ENCODE results near the gene IGFL2. TPM values are rescaled to one million over a fixed set of nuclear protein-coding genes. Genes with fewer than 3 reads are reported as not detected.

Gene IGFL2
- total RNA-seq, 1 experiment from 2014 or later: not detected

GRCh38 chr19:46150606-46151005 is 2.6 kb downstream of the IGFL2 start:
- Histone ChIP-seq H3K36me3 (ENCODE audit: low read depth) (no peaks in the 10 kb centered on the region), H3K9me2 (ENCODE audit: insufficient read depth) (no peaks in the 10 kb centered on the region), H2AFZ (no peak overlapping the region), H3K4me2 (no peak overlapping the region), H3K4me3 (no peak overlapping the region), H3K79me2 (ENCODE audit: low read depth) (no peaks in the 10 kb centered on the region), H3K27ac (no peak overlapping the region), H3F3A (ENCODE audit: insufficient read depth, low read depth) (no peaks in the 10 kb centered on the region), H4K20me1 (ENCODE audit: insufficient read depth) (no peaks in the 10 kb centered on the region), H3K27me3 (ENCODE audit: insufficient read depth, low read depth) (no peaks in the 10 kb centered on the region), H3K4me1 (replicated peaks; ENCODE audit: insufficient read depth) (0 out of 2 replicates have a peak, but pooled peaks cover 6% of the 10 kb centered on the region), H3K9me3 (ENCODE audit: insufficient read depth, low read depth) (no peaks in the 10 kb centered on the region; the same call in 1 of the 2 replicates)
- DNase-seq: no peak
- no peak for TF ChIP-seq EZH2 (IDR thresholded peaks at IDR 0.05; ENCODE audit: low read depth)
- TF ChIP-seq, protein P1, sequence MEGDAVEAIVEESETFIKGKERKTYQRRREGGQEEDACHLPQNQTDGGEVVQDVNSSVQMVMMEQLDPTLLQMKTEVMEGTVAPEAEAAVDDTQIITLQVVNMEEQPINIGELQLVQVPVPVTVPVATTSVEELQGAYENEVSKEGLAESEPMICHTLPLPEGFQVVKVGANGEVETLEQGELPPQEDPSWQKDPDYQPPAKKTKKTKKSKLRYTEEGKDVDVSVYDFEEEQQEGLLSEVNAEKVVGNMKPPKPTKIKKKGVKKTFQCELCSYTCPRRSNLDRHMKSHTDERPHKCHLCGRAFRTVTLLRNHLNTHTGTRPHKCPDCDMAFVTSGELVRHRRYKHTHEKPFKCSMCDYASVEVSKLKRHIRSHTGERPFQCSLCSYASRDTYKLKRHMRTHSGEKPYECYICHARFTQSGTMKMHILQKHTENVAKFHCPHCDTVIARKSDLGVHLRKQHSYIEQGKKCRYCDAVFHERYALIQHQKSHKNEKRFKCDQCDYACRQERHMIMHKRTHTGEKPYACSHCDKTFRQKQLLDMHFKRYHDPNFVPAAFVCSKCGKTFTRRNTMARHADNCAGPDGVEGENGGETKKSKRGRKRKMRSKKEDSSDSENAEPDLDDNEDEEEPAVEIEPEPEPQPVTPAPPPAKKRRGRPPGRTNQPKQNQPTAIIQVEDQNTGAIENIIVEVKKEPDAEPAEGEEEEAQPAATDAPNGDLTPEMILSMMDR (conservative IDR thresholded peaks at IDR 0.05): no peak
- ChIA-PET POLR2A (ENCODE audit: unreplicated experiment) (no interaction called here), CTCF (no interaction called here)
- no TSS peak for BruUV-seq (replicated peaks)
- intact Hi-C loops (cut with micrococcal nuclease; ENCODE audit: unreplicated experiment): no loop called here

DNA sequence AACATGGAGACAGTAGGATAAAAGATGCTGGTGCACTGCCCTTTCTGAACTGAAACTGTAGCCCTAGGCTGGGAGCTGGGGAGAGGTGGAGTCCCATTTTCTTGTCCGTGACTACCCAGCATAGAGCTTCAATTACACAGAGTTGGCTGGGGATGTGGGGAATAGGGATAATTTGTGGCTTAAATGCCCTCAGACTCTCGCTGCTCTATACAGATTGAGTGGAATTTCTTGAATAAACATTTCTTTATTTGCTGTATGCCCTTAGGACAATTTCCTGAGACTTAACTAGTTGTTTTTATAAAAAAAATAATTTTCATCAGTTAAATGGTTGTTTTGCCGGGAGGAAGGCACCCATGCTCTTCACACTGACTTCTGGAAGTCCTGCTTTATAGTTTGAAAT is 7.2 kb downstream of the IGFL2 start:
- Histone ChIP-seq H4K20me1 (ENCODE audit: insufficient read depth) (no peaks in the 10 kb centered on the region), H3K27ac (no peak overlapping the region), H3K9me2 (ENCODE audit: insufficient read depth) (no peaks in the 10 kb centered on the region), H3K27me3 (ENCODE audit: insufficient read depth, low read depth) (no peaks in the 10 kb centered on the region), H2AFZ (no peak overlapping the region), H3K79me2 (ENCODE audit: low read depth) (no peaks in the 10 kb centered on the region), H3K4me1 (replicated peaks; ENCODE audit: insufficient read depth) (no peaks in the 10 kb centered on the region), H3K4me2 (no peak overlapping the region), H3K36me3 (ENCODE audit: low read depth) (no peaks in the 10 kb centered on the region), H3F3A (ENCODE audit: insufficient read depth, low read depth) (peaks cover 3% of the 10 kb centered on the region; the same call in 1 of the 2 replicates), H3K9me3 (ENCODE audit: insufficient read depth, low read depth) (no peaks in the 10 kb centered on the region; the same call in 1 of the 2 replicates), H3K4me3 (no peak overlapping the region)
- DNase-seq: no peak
- intact Hi-C loops (cut with micrococcal nuclease; ENCODE audit: unreplicated experiment): no loop called here
- no peak for TF ChIP-seq EZH2 (IDR thresholded peaks at IDR 0.05; ENCODE audit: low read depth)
- TF ChIP-seq, protein P1 (conservative IDR thresholded peaks at IDR 0.05): no peak
- ChIA-PET POLR2A (ENCODE audit: unreplicated experiment) (no interaction called here), CTCF (no interaction called here)
- BruUV-seq (replicated peaks): no TSS peak

- DNase-seq: no peak
- intact Hi-C loops (cut with micrococcal nuclease; ENCODE audit: unreplicated experiment): no loop called here
- Histone ChIP-seq H3K79me2 (ENCODE audit: low read depth) (no peaks in the 10 kb centered on the region), H3K36me3 (ENCODE audit: low read depth) (no peaks in the 10 kb centered on the region), H4K20me1 (ENCODE audit: insufficient read depth) (no peaks in the 10 kb centered on the region), H3K4me2 (no peak overlapping the region), H3F3A (ENCODE audit: insufficient read depth, low read depth) (peaks cover 3% of the 10 kb centered on the region; the same call in 1 of the 2 replicates), H3K27me3 (ENCODE audit: insufficient read depth, low read depth) (no peaks in the 10 kb centered on the region), H3K9me2 (ENCODE audit: insufficient read depth) (no peaks in the 10 kb centered on the region), H3K9me3 (ENCODE audit: insufficient read depth, low read depth) (peaks cover 8% of the 10 kb centered on the region), H3K4me3 (no peak overlapping the region), H3K4me1 (replicated peaks; ENCODE audit: insufficient read depth) (no peaks in the 10 kb centered on the region), H3K27ac (no peak overlapping the region), H2AFZ (no peak overlapping the region)
- ChIA-PET POLR2A (ENCODE audit: unreplicated experiment) (no interaction called here), CTCF (no interaction called here)
- TF ChIP-seq EZH2 (IDR thresholded peaks at IDR 0.05; ENCODE audit: low read depth): no peak
- TF ChIP-seq, protein P1 (conservative IDR thresholded peaks at IDR 0.05): no peak
- BruUV-seq (replicated peaks): no TSS peak
These were observed 11.6 kb downstream of the IGFL2 start for GRCh38 chr19:46159418-46160232.
